Upper lobe of right lung (tissue), 1 donor: ENCODE data around the gene NEK10. TPM values are rescaled to one million over a fixed set of nuclear protein-coding genes. Genes with fewer than 3 reads are reported as not detected.
"Not testable (repeated sequence)": the region's sequence is repeated elsewhere in the genome, so short reads cannot be mapped to it uniquely, and the experiment has no call there.

Source experiments
- ATAC-seq: fragments of 200-7000 bp; cut with Tn5 transposase; one replicate; pipeline ENCODE4 v1.9.1; 2020; ENCODE audit warnings: mild to moderate bottlenecking, moderate library complexity
- DNase-seq: peaks from one replicate; pipeline ENCODE4 v3.0.0-alpha.2; 2020
- H3K27ac ChIP-seq: fragments of 200-600 bp; one replicate; pipeline ENCODE4 v1.8.0; 2022
- H3K27me3 ChIP-seq: fragments of 200-600 bp; one replicate; pipeline ENCODE4 v1.8.0; 2022; ENCODE audit warnings: mild to moderate bottlenecking
- H3K36me3 ChIP-seq: fragments of 200-600 bp; one replicate; pipeline ENCODE4 v1.8.0; 2022
- H3K4me1 ChIP-seq: fragments of 200-600 bp; one replicate; pipeline ENCODE4 v1.8.0; 2022
- H3K4me3 ChIP-seq: fragments of 200-600 bp; one replicate; pipeline ENCODE4 v1.8.0; 2022; ENCODE audit warnings: mild to moderate bottlenecking
- H3K9me3 ChIP-seq: fragments of 200-600 bp; one replicate; pipeline ENCODE4 v1.8.0; 2022
- CTCF ChIP-seq: fragments of 200-600 bp; IDR thresholded peaks from one replicate; pipeline ENCODE4 v1.8.0; 2022; ENCODE audit warnings: antibody characterized with exemption
- intact Hi-C: fragments of 100-400 bp; cut with DNase I; formaldehyde crosslinking; loops from one replicate; pipeline ENCODE4 v1.11.0; 2022
- total RNA-seq: library from RNA; stranded (reverse); fragmentation: NEBNext Ultra II Directional; extraction: Animal tissue kit (Norgen Biotek cat#: 25700); gene quantifications from one replicate; pipeline ENCODE4 v1.2.1, GENCODE V29; 2021
- donor health status: DM: no; HTN: yes; CAD: no; lungs with severe emphysema.

NEK10 gene
- total RNA-seq, 1 donor from 2014 or later: 0.49 TPM

DNA sequence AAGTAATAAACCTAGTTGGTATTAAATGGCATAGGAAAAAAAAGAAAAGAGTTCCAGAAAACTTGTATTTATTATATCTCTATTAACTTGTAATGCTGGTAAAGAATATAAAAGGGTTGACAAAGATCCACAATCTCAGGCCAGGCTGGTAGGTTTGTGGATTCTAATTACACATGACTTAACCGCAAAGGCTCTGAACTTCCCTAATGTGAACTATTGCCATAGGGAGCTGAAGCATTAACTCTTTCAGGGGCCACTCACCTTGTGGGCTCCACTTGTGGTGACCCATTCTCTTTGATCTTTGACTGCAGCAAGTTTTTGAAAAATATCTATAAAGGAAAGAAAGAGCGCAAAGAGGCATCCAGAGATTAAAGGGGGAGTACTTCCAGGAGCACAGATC, 58.5 kb downstream of the NEK10 start:
- intact Hi-C loops: no loop called here
- no peak for TF ChIP-seq CTCF
- H3K4me1 ChIP-seq: no peaks in the 10 kb centered on the region
- H3K27me3 ChIP-seq: no peaks in the 10 kb centered on the region
- ATAC-seq: peak; percentile 43
- no peak overlapping the region for H3K27ac ChIP-seq
- H3K36me3 ChIP-seq: no peaks in the 10 kb centered on the region
- H3K4me3 ChIP-seq: no peak overlapping the region
- no peak for DNase-seq
- H3K9me3 ChIP-seq: no peaks in the 10 kb centered on the region

DNA sequence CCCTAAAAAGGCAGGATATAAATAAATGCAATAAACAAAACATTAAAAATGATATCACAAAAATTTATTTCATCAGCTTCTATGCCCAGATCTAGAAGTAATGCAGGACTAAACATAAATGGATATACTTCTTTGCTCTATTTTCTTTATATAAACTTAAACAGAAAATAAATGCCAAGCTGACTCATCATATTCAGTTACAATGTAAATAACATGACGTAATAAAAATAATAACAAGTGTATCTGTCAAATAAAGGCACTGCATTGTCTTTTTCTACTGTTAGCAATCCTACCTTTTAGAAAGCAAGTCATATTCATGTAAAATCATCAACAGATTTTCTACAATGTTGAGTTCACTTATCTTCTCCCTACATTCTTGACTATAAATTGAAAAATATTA, 61.6 kb downstream of the NEK10 start:
- DNase-seq (no peak), ATAC-seq (no peak)
- Histone ChIP-seq H3K4me1 (no peaks in the 10 kb centered on the region), H3K27ac (no peak overlapping the region), H3K36me3 (no peaks in the 10 kb centered on the region), H3K4me3 (no peak overlapping the region), H3K27me3 (no peaks in the 10 kb centered on the region), H3K9me3 (no peaks in the 10 kb centered on the region)
- intact Hi-C loops: no loop called here
- no peak for TF ChIP-seq CTCF

- TF ChIP-seq CTCF: no peak
- peaks cover 6% of the 10 kb centered on the region for H3K9me3 ChIP-seq
These were observed 66.3 kb downstream of the NEK10 start for GRCh38 chr3:27302891-27303290.

DNA sequence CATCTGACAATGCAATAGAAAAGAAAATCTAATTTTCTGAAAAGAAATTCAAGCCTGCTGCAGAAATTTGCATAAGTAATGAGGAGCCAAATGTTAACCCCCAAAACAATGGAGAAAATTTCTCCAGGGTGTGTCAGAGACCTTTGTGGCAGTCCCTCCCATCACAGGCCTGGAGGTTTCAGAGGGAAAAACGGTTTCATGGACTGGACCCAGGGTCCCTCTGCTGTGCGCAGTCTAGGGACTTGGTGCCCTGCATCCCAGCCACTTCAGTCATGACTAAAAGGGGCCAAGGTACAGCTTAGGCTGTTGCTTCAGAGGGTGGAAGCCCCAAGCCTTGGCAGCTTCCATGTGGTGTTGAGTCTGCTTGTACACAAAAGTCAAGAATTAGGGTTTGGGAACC, 70.2 kb downstream of the NEK10 start:
- H3K9me3 ChIP-seq, intact Hi-C loops, DNase-seq, H3K36me3 ChIP-seq, ATAC-seq, H3K4me3 ChIP-seq, H3K4me1 ChIP-seq, H3K27ac ChIP-seq, H3K27me3 ChIP-seq: not testable (repeated sequence)

More at GRCh38 chr3:27302891-27303290, 66.3 kb downstream of the NEK10 start:
- intact Hi-C loops: no loop called here
- Histone ChIP-seq H3K36me3 (no peaks in the 10 kb centered on the region), H3K4me3 (no peak overlapping the region), H3K4me1 (no peaks in the 10 kb centered on the region), H3K27ac (no peak overlapping the region), H3K27me3 (no peaks in the 10 kb centered on the region)
- ATAC-seq: no peak
- no peak for DNase-seq

DNA sequence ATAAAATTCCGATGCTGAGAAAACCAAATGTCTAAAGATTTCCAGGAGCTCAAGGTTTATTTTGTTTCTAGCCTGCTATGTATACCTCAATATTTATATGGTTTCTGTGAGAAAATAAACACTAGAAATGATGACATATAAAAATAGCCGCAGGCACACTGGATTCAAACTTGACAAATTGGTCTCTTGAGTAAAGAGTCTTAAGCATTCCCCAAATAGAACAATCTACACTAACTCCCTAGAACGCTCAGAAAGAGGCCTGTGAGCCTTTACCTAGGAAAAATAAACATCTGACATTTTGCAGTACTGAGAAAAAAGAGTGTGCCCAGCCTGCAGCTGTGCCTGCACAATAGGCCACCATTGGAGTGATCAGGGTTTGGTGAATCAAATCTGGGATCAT, 75.2 kb downstream of the NEK10 start:
- Histone ChIP-seq H3K4me3 (no peak overlapping the region), H3K27ac (no peak overlapping the region), H3K4me1 (no peaks in the 10 kb centered on the region), H3K27me3 (no peaks in the 10 kb centered on the region), H3K9me3 (peaks cover 3% of the 10 kb centered on the region), H3K36me3 (no peaks in the 10 kb centered on the region)
- DNase-seq (no peak), ATAC-seq (no peak)
- intact Hi-C loops: no loop called here
- no peak for TF ChIP-seq CTCF

GRCh38 chr3:27290760-27291159, 78.4 kb downstream of the NEK10 start:
- DNase-seq (no peak), ATAC-seq (no peak)
- Histone ChIP-seq H3K36me3 (no peaks in the 10 kb centered on the region), H3K4me1 (no peaks in the 10 kb centered on the region), H3K27ac (no peak overlapping the region), H3K27me3 (no peaks in the 10 kb centered on the region), H3K4me3 (no peak overlapping the region), H3K9me3 (no peaks in the 10 kb centered on the region)
- intact Hi-C loops: no loop called here
- no peak for TF ChIP-seq CTCF
